Measurements from ENCODE around the gene HDAC4. TPM values are rescaled to one million over a fixed set of nuclear protein-coding genes. Genes with fewer than 3 reads are reported as not detected.

The HDAC4 gene
- total RNA-seq, 1 experiment from 2014 or later, result 61.5 TPM

DNA sequence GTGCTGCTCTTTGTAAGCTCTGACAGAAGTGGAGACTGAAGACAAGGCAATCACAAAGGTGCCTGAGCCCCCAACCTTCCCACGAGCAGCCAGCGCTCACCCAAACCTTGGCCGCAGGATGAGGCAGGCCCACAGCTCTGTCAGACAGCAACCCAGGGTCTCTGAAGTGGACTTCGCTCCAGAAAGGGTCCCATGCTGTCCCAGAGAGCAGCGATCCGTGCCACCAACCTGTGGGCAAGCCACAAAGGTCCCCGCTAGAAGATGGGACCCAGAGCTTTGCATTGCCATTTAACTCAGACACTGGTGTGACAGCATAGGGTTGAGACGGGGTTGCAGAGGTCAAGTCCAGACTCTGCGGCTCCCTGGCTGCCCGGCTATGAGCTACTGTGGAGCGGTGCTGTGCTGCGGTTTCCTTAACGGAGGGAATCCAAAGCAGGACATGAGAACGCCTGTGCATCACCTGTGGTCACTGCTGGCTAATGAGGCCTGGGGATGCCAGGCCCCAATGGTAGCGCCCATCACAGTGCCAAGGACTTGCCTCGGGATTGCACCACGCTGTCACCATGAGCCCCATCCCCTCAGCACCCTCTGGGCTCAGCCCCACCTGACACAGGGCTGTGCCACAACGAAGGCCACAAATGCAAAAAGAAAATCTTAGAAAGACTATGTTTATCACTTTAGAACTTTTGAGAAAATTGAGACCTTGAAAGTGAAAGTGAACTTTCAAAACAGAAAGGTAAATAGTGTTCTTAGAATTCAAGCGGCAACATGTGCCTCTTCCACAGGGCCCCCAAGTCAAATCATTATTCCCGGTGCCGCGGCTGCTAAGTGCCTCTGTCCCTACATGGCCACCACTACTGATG lies 103.4 kb downstream of the HDAC4 start:
- Histone ChIP-seq H3F3A (ENCODE audit: insufficient read depth, low read depth) (no peaks in the 10 kb centered on the region), H3K9me3 (ENCODE audit: insufficient read depth, low read depth) (no peaks in the 10 kb centered on the region), H3K27me3 (ENCODE audit: insufficient read depth, low read depth) (no peaks in the 10 kb centered on the region), H3K4me3 (no peak overlapping the region), H3K9me2 (ENCODE audit: insufficient read depth) (no peaks in the 10 kb centered on the region), H2AFZ (no peak overlapping the region), H3K4me1 (replicated peaks; ENCODE audit: insufficient read depth) (no peaks in the 10 kb centered on the region), H3K27ac (no peak overlapping the region), H3K36me3 (ENCODE audit: low read depth) (no peaks in the 10 kb centered on the region), H3K4me2 (no peak overlapping the region), H4K20me1 (ENCODE audit: insufficient read depth) (peaks cover 4% of the 10 kb centered on the region; the same call in 1 of the 2 replicates), H3K79me2 (ENCODE audit: low read depth) (no peaks in the 10 kb centered on the region)
- intact Hi-C loops (cut with micrococcal nuclease; ENCODE audit: unreplicated experiment), result no loop called here
- BruUV-seq (replicated peaks), result no TSS peak
- no peak for DNase-seq
- TF ChIP-seq, protein P1, sequence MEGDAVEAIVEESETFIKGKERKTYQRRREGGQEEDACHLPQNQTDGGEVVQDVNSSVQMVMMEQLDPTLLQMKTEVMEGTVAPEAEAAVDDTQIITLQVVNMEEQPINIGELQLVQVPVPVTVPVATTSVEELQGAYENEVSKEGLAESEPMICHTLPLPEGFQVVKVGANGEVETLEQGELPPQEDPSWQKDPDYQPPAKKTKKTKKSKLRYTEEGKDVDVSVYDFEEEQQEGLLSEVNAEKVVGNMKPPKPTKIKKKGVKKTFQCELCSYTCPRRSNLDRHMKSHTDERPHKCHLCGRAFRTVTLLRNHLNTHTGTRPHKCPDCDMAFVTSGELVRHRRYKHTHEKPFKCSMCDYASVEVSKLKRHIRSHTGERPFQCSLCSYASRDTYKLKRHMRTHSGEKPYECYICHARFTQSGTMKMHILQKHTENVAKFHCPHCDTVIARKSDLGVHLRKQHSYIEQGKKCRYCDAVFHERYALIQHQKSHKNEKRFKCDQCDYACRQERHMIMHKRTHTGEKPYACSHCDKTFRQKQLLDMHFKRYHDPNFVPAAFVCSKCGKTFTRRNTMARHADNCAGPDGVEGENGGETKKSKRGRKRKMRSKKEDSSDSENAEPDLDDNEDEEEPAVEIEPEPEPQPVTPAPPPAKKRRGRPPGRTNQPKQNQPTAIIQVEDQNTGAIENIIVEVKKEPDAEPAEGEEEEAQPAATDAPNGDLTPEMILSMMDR (conservative IDR thresholded peaks at IDR 0.05), result no peak
- TF ChIP-seq EZH2 (IDR thresholded peaks at IDR 0.05; ENCODE audit: low read depth), result no peak
- CTCF ChIA-PET, result no interaction called here
- POLR2A ChIA-PET (ENCODE audit: unreplicated experiment), result interaction anchor here (0.5 kb wide), 1 partner anchor 88 kb away, joined by 3 read pairs; no protein-coding TSS in a partner anchor

DNA sequence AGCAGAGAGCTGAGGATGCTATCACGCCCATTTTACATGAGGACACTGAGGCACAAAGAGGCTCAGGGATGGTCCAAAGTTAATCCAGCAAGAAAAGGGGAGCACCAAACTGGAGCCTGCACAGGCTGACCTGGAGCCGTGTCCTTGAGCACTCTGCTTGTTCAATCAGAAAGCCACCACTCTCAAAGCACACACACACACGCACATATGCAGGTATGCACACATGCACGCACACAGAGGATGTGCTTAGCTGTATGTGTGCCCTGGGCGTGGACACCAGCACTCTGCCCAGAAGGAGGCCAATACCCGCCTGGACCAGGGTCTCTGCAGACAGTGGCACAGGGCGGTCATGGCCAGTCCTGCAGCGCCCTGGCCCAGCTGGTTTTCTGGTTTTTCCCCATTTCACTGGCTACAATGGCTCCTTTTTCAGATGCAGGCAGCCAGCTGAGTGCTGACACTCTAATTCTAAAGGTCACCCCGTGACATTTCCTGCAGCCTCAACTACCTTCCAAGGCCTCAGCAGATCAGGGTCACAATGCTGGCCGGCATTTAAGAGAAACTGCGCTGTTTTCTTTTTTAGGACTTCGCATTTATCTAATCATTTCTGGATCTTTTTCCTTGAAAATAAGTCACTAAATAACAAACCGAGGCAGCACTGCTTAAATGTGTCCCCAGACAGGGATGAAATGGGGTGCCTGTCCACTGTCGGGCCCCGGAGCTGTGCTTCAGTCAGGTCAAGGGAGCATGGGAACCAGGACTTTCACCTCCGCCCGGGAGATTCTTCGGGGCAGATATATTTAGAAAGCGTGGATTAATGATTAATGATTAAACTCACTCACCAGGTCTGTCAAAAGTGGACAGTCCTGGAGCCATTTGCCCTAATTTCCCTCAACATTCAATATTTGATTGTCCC lies 104.5 kb downstream of the HDAC4 start:
- H3K36me3 ChIP-seq (ENCODE audit: low read depth), result no peaks in the 10 kb centered on the region
- no peaks in the 10 kb centered on the region for H3K9me2 ChIP-seq (ENCODE audit: insufficient read depth)
- no peak overlapping the region for H2AFZ ChIP-seq
- no peaks in the 10 kb centered on the region for H3K9me3 ChIP-seq (ENCODE audit: insufficient read depth, low read depth)
- no peaks in the 10 kb centered on the region for H3K79me2 ChIP-seq (ENCODE audit: low read depth)
- no peaks in the 10 kb centered on the region for H3K27me3 ChIP-seq (ENCODE audit: insufficient read depth, low read depth)
- TF ChIP-seq, protein P1 (conservative IDR thresholded peaks at IDR 0.05), result no peak
- TF ChIP-seq EZH2 (IDR thresholded peaks at IDR 0.05; ENCODE audit: low read depth), result no peak
- POLR2A ChIA-PET (ENCODE audit: unreplicated experiment), result interaction anchor here (0.6 kb wide), 1 partner anchor 40 kb away, joined by 4 read pairs; no protein-coding TSS in a partner anchor
- no peak overlapping the region for H3K27ac ChIP-seq
- H3F3A ChIP-seq (ENCODE audit: insufficient read depth, low read depth), result no peaks in the 10 kb centered on the region
- H3K4me1 ChIP-seq (replicated peaks; ENCODE audit: insufficient read depth), result no peaks in the 10 kb centered on the region
- H3K4me3 ChIP-seq, result no peak overlapping the region
- intact Hi-C loops (cut with micrococcal nuclease; ENCODE audit: unreplicated experiment), result no loop called here
- BruUV-seq (replicated peaks), result no TSS peak
- no peak overlapping the region for H3K4me2 ChIP-seq
- peaks cover 4% of the 10 kb centered on the region; the same call in 1 of the 2 replicates for H4K20me1 ChIP-seq (ENCODE audit: insufficient read depth)
- CTCF ChIA-PET, result no interaction called here
- DNase-seq, result no peak

DNA sequence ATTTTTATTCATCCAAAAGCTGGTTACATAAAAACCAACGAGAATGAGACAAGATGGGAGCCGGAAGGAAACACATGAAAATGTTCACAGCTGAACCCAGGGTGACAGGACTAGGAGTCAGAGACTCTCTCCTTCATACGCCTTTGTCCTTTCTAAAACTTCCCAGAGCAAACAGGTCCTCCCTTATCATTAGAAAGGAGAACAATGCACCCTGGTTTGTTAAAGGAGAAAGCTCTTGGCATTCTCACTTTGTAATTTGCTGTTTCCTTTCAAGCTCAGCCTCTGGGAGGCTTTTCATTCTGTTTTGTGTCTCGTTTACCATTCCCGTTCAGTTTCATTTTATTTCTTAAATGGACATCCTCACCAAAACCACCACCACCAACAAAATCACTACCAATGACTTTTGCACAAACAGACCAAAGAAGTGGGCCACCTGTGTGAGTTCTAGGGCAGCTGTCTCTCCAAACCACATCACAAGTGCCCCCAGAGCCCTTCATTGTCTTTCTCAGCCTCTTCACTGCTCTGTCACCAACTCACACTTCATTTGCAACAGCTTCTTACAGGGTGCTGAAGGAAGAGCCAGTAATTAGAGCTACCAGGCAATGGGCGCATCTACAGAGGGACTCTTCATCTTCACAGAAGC lies 105.3 kb downstream of the HDAC4 start:
- TF ChIP-seq, protein P1 (conservative IDR thresholded peaks at IDR 0.05), result no peak
- no peak for TF ChIP-seq EZH2 (IDR thresholded peaks at IDR 0.05; ENCODE audit: low read depth)
- Histone ChIP-seq H3K9me2 (ENCODE audit: insufficient read depth) (no peaks in the 10 kb centered on the region), H3K4me2 (no peak overlapping the region), H3K36me3 (ENCODE audit: low read depth) (no peaks in the 10 kb centered on the region), H3F3A (ENCODE audit: insufficient read depth, low read depth) (no peaks in the 10 kb centered on the region), H3K9me3 (ENCODE audit: insufficient read depth, low read depth) (no peaks in the 10 kb centered on the region), H3K4me1 (replicated peaks; ENCODE audit: insufficient read depth) (no peaks in the 10 kb centered on the region), H3K27me3 (ENCODE audit: insufficient read depth, low read depth) (no peaks in the 10 kb centered on the region), H3K4me3 (no peak overlapping the region), H3K79me2 (ENCODE audit: low read depth) (no peaks in the 10 kb centered on the region), H3K27ac (no peak overlapping the region), H2AFZ (no peak overlapping the region), H4K20me1 (ENCODE audit: insufficient read depth) (peaks cover 4% of the 10 kb centered on the region; the same call in 1 of the 2 replicates)
- intact Hi-C loops (cut with micrococcal nuclease; ENCODE audit: unreplicated experiment), result no loop called here
- ChIA-PET CTCF (no interaction called here), POLR2A (ENCODE audit: unreplicated experiment) (interaction anchor here (0.6 kb wide), 1 partner anchor 41 kb away, joined by 4 read pairs; no protein-coding TSS in a partner anchor)
- no TSS peak for BruUV-seq (replicated peaks)
- DNase-seq, result no peak
